Neuronal stem cell (in vitro differentiated cells): Measurements from ENCODE around the gene GATAD2B. TPM values are rescaled to one million over a fixed set of nuclear protein-coding genes. Genes with fewer than 3 reads are reported as not detected.

Source experiments
- DNase-seq: peaks from one replicate; pipeline ENCODE4 v3.0.0-alpha.2; 2013; ENCODE audit warnings: low spot score
- H2AFZ ChIP-seq: one replicate; pipeline ENCODE4 v1.6.1; 2013; ENCODE audit warnings: mild to moderate bottlenecking, low read length, inconsistent platforms
- H2AK5ac ChIP-seq: 2 replicates; pipeline ENCODE4 v1.6.1; 2013; ENCODE audit warnings: low read depth, mild to moderate bottlenecking, inconsistent platforms, low read length, moderate library complexity, mixed read lengths
- H2BK120ac ChIP-seq: 2 replicates; pipeline ENCODE4 v1.6.1; 2013; ENCODE audit warnings: low read depth, mild to moderate bottlenecking, inconsistent platforms, low read length, moderate library complexity, mixed read lengths
- H2BK12ac ChIP-seq: one replicate; pipeline ENCODE4 v1.6.1; 2013; ENCODE audit warnings: low read length, inconsistent platforms
- H2BK15ac ChIP-seq: 2 replicates; pipeline ENCODE4 v1.6.1; 2013; ENCODE audit warnings: mild to moderate bottlenecking, low read length, inconsistent platforms, mixed read lengths
- H2BK5ac ChIP-seq: one replicate; pipeline ENCODE4 v1.6.1; 2013; ENCODE audit warnings: inconsistent platforms, mild to moderate bottlenecking, low read length, moderate library complexity
- H3K14ac ChIP-seq: one replicate; pipeline ENCODE4 v1.6.1; 2013; ENCODE audit warnings: low read length, inconsistent platforms
- H3K18ac ChIP-seq: 2 replicates; pipeline ENCODE4 v1.6.1; 2013; ENCODE audit warnings: low read length, inconsistent platforms
- H3K23ac ChIP-seq: 2 replicates; pipeline ENCODE4 v1.6.1; 2013; ENCODE audit warnings: low read depth, mild to moderate bottlenecking, mixed read lengths, low read length, inconsistent platforms; ENCODE audit not compliant: poor library complexity
- H3K27ac ChIP-seq: replicated peaks from 3 replicates; pipeline ENCODE4 v1.5.1; 2013; ENCODE audit warnings: low read length, inconsistent platforms
- H3K27me3 ChIP-seq, 3 experiments: 2 replicates each; pipeline ENCODE4 v1.6.1; 2013; ENCODE audit warnings: low read length in 3 of 3, mild to moderate bottlenecking in 2 of 3, inconsistent platforms in 1 of 3, low read depth in 1 of 3, mixed read lengths in 1 of 3, moderate library complexity in 1 of 3; ENCODE audit not compliant: control insufficient read depth in 3 of 3, insufficient read depth in 3 of 3
- H3K36me3 ChIP-seq, 2 donors: replicated peaks in 1 of 2; 2 replicates each; pipeline ENCODE4 v1.6.1; 2013; ENCODE audit warnings: low read length in 2 of 2; ENCODE audit not compliant: control insufficient read depth in 2 of 2, insufficient read depth in 2 of 2
- H3K4ac ChIP-seq: 2 replicates; pipeline ENCODE4 v1.6.1; 2013; ENCODE audit warnings: inconsistent platforms, mild to moderate bottlenecking, low read length, moderate library complexity
- H3K4me1 ChIP-seq, 2 donors: 1 replicate in 1 of 2; 2 replicates in 1 of 2; pipeline ENCODE4 v1.6.1; 2013; ENCODE audit warnings: low read length in 2 of 2, low read depth in 1 of 2; ENCODE audit not compliant: control insufficient read depth in 2 of 2, insufficient read depth in 1 of 2
- H3K4me2 ChIP-seq: one replicate; pipeline ENCODE4 v1.6.1; 2013; ENCODE audit warnings: mild to moderate bottlenecking, low read length, inconsistent platforms; ENCODE audit not compliant: insufficient read depth, poor library complexity, severe bottlenecking
- H3K4me3 ChIP-seq, 2 donors: 2 replicates each; pipeline ENCODE4 v1.5.1; 2013; ENCODE audit warnings: low read length in 2 of 2, mild to moderate bottlenecking in 2 of 2, inconsistent platforms in 1 of 2, moderate library complexity in 1 of 2
- H3K79me1 ChIP-seq: one replicate; pipeline ENCODE4 v1.6.1; 2013; ENCODE audit warnings: low read depth, mild to moderate bottlenecking, inconsistent platforms, low read length, moderate library complexity
- H3K9ac ChIP-seq: one replicate; pipeline ENCODE4 v1.6.1; 2013; ENCODE audit warnings: mild to moderate bottlenecking, low read depth, low read length, inconsistent platforms; ENCODE audit not compliant: poor library complexity
- H3K9me3 ChIP-seq, 2 donors: replicated peaks in 1 of 2; 2 replicates each; pipeline versions ENCODE3 to v1.6.1; 2013; ENCODE audit warnings: low read length in 2 of 2, mild to moderate bottlenecking in 2 of 2, inconsistent platforms in 1 of 2, low read depth in 1 of 2, mixed read lengths in 1 of 2, moderate library complexity in 1 of 2; ENCODE audit not compliant: control insufficient read depth in 2 of 2, insufficient read depth in 1 of 2
- H4K8ac ChIP-seq: one replicate; pipeline ENCODE4 v1.6.1; 2013; ENCODE audit warnings: low read depth, mild to moderate bottlenecking, inconsistent platforms, low read length, moderate library complexity
- H4K91ac ChIP-seq: one replicate; pipeline ENCODE4 v1.6.1; 2013; ENCODE audit warnings: low read length, low read depth, mild to moderate bottlenecking, inconsistent platforms; ENCODE audit not compliant: poor library complexity
- WGBS, 2 donors: extraction: QIAGEN DNeasy Blood & Tissue Kit; methylation state at CpG; one replicate each; pipeline ENCODE4 v1.1.7; 2013; ENCODE audit warnings: missing lambda C conversion rate in 2 of 2, mixed read lengths in 1 of 2; ENCODE audit not compliant: insufficient read length in 2 of 2, insufficient replicate concordance in 1 of 2; ENCODE audit errors: extremely low coverage in 2 of 2; 5-methylcytosine and 5-hydroxymethylcytosine counted together
- polyA plus RNA-seq, 2 experiments: library from polyadenylated mRNA; stranded (reverse); fragments of 200-250 nt; gene quantifications; one replicate each; pipeline ENCODE4 v1.2.3, GENCODE V29; 2013

The GATAD2B gene
- polyA plus RNA-seq (2013, experiment 1 of 2): 26.6 TPM
- 27.7 TPM for polyA plus RNA-seq (2013, experiment 2 of 2)

GRCh38 chr1:153922972-153923925 lies at the start of gene GATAD2B:
GATAD2B (minus strand) TSS chr1:153922972; CDS start chr1:153828347, 94,625 bp downstream.
- no peak within 1 kb of the TSS for H2BK12ac ChIP-seq
- no peaks in the 10 kb centered on the region for H3K9me3 ChIP-seq
- peaks cover 4 to 16% of the 10 kb centered on the region in 2 donors for H3K36me3 ChIP-seq
- H4K91ac ChIP-seq: no peak within 1 kb of the TSS
- peaks cover 2% of the 10 kb centered on the region for H3K79me1 ChIP-seq
- H4K8ac ChIP-seq: no peak within 1 kb of the TSS
- H2BK120ac ChIP-seq: no peak within 1 kb of the TSS
- H2BK5ac ChIP-seq: peak within 1 kb of the TSS; percentile 87
- H3K4me1 ChIP-seq: peaks cover 15 to 17% of the 10 kb centered on the region in 2 donors
- peak within 1 kb of the TSS; percentile 98 for H3K27ac ChIP-seq
- peak within 1 kb of the TSS; percentile 69 to 99 for H3K4me3 ChIP-seq
- peak within 1 kb of the TSS; percentile 92 for H3K9ac ChIP-seq
- H2AK5ac ChIP-seq: peak within 1 kb of the TSS; percentile 82
- H3K27me3 ChIP-seq: no peaks in the 10 kb centered on the region
- H3K23ac ChIP-seq: peak within 1 kb of the TSS; percentile 92
- DNase-seq: peak; percentile 100
- H3K4ac ChIP-seq: no peak within 1 kb of the TSS
- H2BK15ac ChIP-seq: no peak within 1 kb of the TSS
- H3K14ac ChIP-seq: no peak within 1 kb of the TSS
- peak within 1 kb of the TSS; percentile 78 for H3K4me2 ChIP-seq
- no CpG with 5 or more reads among the region's 53 CpGs for WGBS, 2 donors
- H2AFZ ChIP-seq: peak within 1 kb of the TSS; percentile 83
- H3K18ac ChIP-seq: peak within 1 kb of the TSS; percentile 99

GRCh38 chr1:153970346-153970745 lies 47.6 kb upstream of the GATAD2B start:
- H3K14ac ChIP-seq: no peak overlapping the region
- H4K8ac ChIP-seq: no peak overlapping the region
- H3K4me3 ChIP-seq: no peak overlapping the region
- H3K4ac ChIP-seq: no peak overlapping the region
- H3K36me3 ChIP-seq: peaks cover 12 to 49% of the 10 kb centered on the region in 2 donors
- no peak for DNase-seq
- H2BK5ac ChIP-seq: no peak overlapping the region
- no peak overlapping the region for H4K91ac ChIP-seq
- no peaks in the 10 kb centered on the region for H3K79me1 ChIP-seq
- H2BK15ac ChIP-seq: no peak overlapping the region
- no peak overlapping the region for H2AK5ac ChIP-seq
- no peak overlapping the region for H3K27ac ChIP-seq
- no CpG with 5 or more reads among the region's 2 CpGs for WGBS, 2 donors
- H3K9ac ChIP-seq: no peak overlapping the region
- no peaks in the 10 kb centered on the region for H3K9me3 ChIP-seq
- H2BK120ac ChIP-seq: no peak overlapping the region
- H2AFZ ChIP-seq: no peak overlapping the region
- no peak overlapping the region for H2BK12ac ChIP-seq
- H3K18ac ChIP-seq: no peak overlapping the region
- H3K27me3 ChIP-seq: no peaks in the 10 kb centered on the region
- no peak overlapping the region for H3K23ac ChIP-seq
- peaks cover 6 to 12% of the 10 kb centered on the region in 2 donors for H3K4me1 ChIP-seq
- no peak overlapping the region for H3K4me2 ChIP-seq

DNA sequence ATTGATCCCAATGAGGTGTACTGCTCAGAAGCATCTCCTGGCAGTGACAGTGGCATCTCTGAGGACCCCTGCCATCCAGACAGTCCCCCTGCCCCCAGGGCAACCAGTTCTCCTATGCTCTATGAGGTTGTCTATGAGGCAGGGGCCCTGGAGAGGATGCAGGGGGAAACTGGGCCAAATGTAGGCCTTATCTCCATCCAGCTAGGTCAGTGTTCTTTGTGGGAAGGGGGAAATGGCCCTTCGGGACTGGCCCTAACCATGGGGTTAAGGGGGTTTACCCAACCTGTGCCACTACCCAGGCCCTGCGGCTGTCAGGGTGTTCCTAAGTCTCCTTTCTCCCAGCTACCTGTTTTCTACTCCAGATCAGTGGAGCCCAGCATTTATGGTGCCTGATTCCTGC lies 46.2 kb upstream of the GATAD2B start:
- no peak overlapping the region for H2BK15ac ChIP-seq
- H3K4ac ChIP-seq: no peak overlapping the region
- DNase-seq: no peak
- peak overlapping the region in 1 of 2 donors; percentile 54 for H3K4me3 ChIP-seq
- H2AFZ ChIP-seq: no peak overlapping the region
- no peak overlapping the region for H4K91ac ChIP-seq
- no peak overlapping the region for H3K27ac ChIP-seq
- no CpG with 5 or more reads among the region's 2 CpGs for WGBS, 2 donors
- H3K4me2 ChIP-seq: no peak overlapping the region
- no peak overlapping the region for H2AK5ac ChIP-seq
- no peak overlapping the region for H2BK5ac ChIP-seq
- H3K18ac ChIP-seq: no peak overlapping the region
- no peaks in the 10 kb centered on the region for H3K9me3 ChIP-seq
- H3K79me1 ChIP-seq: no peaks in the 10 kb centered on the region
- H3K14ac ChIP-seq: no peak overlapping the region
- no peak overlapping the region for H2BK12ac ChIP-seq
- no peak overlapping the region for H3K23ac ChIP-seq
- H3K36me3 ChIP-seq: peaks cover 5 to 38% of the 10 kb centered on the region in 2 donors
- peaks cover 6 to 12% of the 10 kb centered on the region in 2 donors for H3K4me1 ChIP-seq
- H3K27me3 ChIP-seq: no peaks in the 10 kb centered on the region
- no peak overlapping the region for H4K8ac ChIP-seq
- no peak overlapping the region for H2BK120ac ChIP-seq
- H3K9ac ChIP-seq: no peak overlapping the region

DNA sequence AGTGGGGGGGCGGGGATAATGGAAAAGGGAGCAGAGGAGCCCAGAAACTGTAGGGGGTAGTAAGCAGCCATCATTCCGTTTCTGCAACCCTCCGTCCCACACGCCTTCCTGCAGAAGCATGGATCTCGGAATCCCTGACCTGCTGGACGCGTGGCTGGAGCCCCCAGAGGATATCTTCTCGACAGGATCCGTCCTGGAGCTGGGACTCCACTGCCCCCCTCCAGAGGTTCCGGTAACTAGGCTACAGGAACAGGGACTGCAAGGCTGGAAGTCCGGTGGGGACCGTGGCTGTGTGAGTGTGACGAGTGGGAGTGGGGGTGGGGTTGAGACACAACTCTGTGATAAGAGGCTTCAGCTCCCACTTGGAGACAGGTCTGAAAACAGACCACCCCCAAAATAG lies 45.6 kb upstream of the GATAD2B start:
- WGBS, 2 donors: no CpG with 5 or more reads among the region's 13 CpGs
- no peak overlapping the region for H3K27ac ChIP-seq
- H4K91ac ChIP-seq: no peak overlapping the region
- no peak overlapping the region for H4K8ac ChIP-seq
- H2BK12ac ChIP-seq: no peak overlapping the region
- DNase-seq: no peak
- no peak overlapping the region for H3K14ac ChIP-seq
- H2AFZ ChIP-seq: peak overlapping the region; percentile 65
- H3K9ac ChIP-seq: peak overlapping the region; percentile 65
- no peaks in the 10 kb centered on the region for H3K79me1 ChIP-seq
- peaks cover 2 to 32% of the 10 kb centered on the region in 2 donors for H3K36me3 ChIP-seq
- peak overlapping the region; percentile 87 for H2AK5ac ChIP-seq
- H3K4ac ChIP-seq: no peak overlapping the region
- no peak overlapping the region for H3K23ac ChIP-seq
- peak overlapping the region; percentile 54 to 60 for H3K4me3 ChIP-seq
- no peak overlapping the region for H3K18ac ChIP-seq
- H2BK5ac ChIP-seq: no peak overlapping the region
- no peaks in the 10 kb centered on the region for H3K9me3 ChIP-seq
- no peaks in the 10 kb centered on the region for H3K27me3 ChIP-seq
- peak overlapping the region; percentile 82 for H2BK15ac ChIP-seq
- peaks cover 6 to 14% of the 10 kb centered on the region in 2 donors for H3K4me1 ChIP-seq
- no peak overlapping the region for H2BK120ac ChIP-seq
- H3K4me2 ChIP-seq: peak overlapping the region; percentile 63
